ENCODE data around the gene ADRA1B.

Gene ADRA1B
- 0 reads per million in 2 donors for total RNA-seq

DNA sequence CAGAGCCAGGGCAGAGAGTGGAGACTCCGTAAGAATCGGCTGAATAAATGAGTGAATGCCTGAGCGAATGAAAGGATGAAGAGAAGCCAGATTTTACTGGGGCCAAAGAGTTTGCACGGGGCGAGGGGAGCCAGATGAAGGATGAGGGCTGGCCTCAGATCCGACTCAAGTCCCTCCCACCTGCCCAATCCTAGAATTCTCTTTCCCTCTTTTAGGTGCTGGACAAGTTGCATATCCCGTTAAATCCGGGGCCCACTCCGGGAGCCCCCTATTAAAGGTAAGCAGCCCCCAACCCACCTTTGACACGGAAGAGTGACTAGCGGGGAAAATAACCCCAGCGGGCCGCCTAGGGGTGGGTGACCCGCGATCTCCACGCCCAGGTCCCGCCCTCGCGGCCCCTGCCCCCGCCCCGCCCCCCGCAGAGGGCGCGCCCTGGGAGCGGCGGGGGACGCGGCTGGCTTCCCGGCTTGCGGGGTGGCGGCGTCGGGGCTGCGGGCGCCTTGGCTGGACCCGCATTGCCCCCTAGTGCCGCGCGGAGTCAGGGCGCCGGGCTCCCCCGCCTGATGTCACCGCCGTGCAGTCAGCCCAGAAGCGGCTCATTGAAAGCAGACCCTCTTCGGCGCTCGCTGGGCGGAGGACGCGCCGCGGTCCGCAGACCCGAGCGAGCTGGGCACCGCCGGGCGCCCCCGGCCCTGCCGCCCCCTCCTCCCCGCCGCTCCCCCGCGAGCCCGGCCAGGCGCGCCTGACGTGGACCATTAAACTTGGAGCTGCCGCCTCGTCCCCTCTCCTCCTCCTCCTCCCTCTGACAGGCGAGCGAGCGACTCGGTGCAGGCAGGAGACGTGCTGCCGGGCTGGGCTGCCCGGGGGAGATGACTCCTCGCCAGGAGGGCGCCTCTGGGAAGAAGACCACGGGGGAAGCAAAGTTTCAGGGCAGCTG lies at the start of gene ADRA1B:
Gene ADRA1B (plus strand): TSS at position 579 of the 937 bp plus-strand sequence. CDS start 424 bp downstream, outside the sequence.
- peak in 4 of 5 experiments; percentile 11 to 37 (median 18) for DNase-seq

- no peak for DNase-seq
Measured at GRCh38 chr5:159873680-159874079, 42.6 kb upstream of the ADRA1B start.

DNA sequence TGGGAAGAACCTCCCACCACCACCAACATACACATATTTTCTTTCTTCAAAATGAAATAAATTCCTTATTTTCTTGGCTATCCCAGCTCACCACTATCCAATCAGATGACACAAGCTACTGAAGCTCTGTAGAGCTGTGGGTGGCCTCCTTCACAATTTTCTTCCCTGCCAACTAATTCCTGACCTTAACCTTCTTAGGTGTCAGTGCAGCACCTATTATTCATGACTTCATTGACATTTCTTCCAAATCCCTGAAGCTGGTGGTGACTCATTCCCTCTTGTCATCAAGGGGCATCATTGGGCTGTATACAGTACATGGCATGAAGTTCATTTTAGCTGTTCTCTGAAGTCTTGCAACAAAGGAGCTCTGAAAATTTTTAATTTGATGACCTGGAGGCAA lies 42.0 kb upstream of the ADRA1B start:
- DNase-seq = no peak

- DNase-seq = no peak
Measured at GRCh38 chr5:159877016-159877415, 39.3 kb upstream of the ADRA1B start.

DNA sequence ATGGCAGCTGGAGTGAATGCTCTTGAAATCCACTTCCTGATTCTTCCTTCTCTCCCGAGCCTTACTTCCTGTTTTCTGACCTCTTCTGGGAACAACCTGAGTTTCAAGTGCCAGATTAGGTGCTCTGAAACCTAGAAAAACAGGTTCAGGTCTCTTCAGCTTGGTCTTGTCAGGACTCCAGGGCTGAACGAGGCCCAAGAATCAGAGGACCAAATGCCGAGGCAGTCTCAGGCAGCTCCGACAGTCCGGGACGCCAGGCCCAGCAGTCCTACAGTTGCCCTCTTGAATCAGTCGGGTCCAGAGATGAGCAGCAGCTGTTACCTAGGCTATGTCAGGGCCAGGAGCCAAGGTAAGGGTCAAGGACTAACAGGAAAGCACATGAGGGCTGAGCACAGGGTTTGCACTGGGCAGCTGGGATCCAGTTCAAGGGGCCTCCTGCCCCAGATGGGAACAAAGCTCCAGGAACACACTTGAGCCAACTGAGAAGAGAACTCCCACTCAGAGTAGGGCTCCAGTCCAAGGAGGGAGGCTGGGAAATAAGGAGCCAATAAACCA lies 38.3 kb upstream of the ADRA1B start:
- DNase-seq = no peak

DNA sequence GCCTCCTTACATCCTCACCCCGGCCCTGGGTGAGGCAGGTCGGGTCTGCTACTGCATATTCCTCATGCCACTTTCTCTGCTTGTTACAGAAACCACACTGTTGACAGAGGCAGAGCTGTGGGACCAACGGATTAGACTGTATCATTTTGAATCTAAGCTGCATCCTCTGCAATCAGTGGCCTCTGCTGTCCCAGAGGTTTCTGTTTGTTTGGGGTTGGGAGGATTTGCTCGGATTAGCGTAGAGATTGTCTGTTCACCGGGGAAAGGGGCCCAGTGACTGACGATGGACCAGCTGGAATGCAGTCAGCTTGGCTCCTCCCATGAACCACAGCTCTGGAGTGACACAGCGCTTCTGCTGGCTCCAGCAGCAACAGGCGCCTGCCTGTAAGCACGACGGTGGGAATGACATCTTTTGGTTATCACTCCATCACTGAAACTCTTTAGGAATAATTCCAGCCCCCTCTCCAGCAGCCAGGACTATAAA lies 37.3 kb upstream of the ADRA1B start:
- no peak for DNase-seq

DNA sequence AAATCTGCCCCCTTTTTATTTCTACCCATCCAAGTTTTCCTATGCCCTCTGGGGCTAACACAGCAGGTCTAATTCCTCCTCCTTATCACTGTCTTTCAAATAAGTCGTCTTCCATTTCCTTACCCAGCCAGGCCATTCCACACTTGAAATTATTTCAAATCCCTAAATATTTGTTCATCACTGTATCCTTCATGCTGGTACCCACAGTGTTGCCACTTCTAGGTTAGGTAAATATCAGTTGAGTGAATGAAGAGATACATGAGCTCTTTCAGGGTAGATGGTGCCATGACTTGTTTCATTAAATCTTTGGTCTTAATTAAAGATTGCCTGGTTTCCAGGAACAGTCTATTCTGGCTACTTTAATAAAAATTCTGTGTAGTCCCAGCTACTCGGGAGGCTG lies 35.6 kb upstream of the ADRA1B start:
- no peak for DNase-seq

- no peak for DNase-seq
Measured at GRCh38 chr5:159881967-159882366, 34.3 kb upstream of the ADRA1B start.

DNA sequence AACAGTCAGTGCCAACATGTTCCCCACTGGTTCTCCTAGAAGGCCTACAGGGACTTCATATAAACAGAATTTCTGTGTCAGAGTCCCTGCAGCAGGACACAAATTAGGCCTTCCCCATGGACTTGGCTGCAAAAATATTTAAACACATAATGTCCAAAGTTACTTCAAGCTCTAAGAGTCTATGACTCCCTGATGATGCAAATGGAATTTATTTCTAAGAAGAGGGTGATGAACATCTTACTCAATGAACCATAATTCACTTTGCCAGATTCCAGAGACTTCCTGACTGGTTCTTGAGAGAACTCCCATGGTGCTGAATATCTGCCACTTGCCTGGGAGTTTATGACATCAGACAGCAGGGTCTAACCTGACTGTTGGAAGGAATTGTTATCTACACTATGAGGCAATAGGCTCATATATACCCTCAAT lies 32.7 kb upstream of the ADRA1B start:
- DNase-seq = no peak

DNA sequence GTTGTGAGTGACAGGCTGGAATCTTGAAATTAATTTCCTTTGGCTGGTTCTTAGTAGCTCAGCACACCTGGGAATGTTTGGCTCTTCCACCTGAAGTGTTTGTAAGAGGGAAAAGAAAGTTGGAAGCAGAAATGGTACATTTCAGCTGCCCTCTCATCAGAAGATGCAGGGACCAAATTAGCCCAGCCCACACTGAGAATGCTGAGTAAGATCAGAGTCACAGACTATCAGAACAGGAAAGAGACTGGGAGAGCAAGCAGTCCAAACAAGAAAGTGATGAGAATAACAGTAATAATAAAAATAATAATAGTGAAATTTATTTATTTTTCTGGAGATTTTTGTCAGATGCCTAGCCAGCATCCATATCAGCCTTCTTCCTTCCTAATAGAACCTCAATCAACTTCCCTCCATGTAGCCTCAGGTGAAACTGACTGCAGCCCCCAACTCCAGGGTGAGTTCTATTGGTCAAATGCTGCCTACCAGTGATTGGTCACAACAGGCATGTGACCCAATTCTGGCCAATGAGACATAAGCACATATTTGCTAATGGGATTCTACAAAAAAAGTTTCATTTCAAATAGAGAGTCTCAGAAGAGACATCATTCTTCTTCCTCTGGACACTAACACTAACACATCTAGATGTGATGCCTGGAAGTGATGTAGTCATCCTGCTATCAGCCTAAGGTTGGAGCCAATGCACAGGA lies 31.2 kb upstream of the ADRA1B start:
- DNase-seq = no peak

DNA sequence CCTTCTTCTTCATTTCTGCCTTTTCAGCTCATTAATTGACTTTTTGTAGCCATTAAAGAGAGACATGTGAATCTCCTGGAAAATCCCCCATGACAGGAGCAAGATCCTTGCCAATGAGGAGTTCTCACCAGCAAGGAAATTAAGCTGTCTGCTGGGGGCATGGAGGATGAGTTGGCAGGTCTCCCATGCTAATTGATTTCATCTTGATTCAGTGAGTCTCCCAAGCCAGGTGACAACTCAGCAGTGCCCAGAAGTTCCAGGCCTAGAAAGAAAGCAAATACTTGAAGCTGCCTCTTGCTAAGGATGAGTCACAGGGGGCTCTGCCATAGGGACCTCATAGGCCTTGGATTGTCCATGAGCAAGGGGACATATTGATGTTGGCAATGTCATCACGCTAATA lies 30.0 kb upstream of the ADRA1B start:
- no peak for DNase-seq

- no peak for DNase-seq
Measured at GRCh38 chr5:159887050-159887449, 29.2 kb upstream of the ADRA1B start.

DNA sequence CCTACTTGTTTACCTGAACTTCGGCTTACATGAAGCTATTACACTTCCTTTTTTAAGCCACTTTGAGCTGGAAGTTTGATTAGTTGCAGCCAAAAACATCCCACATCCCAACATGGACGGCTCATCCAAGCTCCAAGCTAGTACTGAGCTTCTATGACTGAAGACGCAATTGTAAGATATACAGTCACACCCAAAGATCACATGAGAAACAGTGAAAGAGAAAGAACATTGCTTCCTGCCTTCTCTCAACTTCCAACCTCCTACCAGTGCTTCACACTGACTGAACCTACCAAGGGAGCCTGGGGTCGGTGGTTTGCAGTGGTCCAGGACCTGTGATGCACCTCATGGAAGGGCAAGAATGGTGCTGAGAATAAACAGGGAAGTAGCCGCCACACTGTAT lies 27.4 kb upstream of the ADRA1B start:
- DNase-seq = no peak

DNA sequence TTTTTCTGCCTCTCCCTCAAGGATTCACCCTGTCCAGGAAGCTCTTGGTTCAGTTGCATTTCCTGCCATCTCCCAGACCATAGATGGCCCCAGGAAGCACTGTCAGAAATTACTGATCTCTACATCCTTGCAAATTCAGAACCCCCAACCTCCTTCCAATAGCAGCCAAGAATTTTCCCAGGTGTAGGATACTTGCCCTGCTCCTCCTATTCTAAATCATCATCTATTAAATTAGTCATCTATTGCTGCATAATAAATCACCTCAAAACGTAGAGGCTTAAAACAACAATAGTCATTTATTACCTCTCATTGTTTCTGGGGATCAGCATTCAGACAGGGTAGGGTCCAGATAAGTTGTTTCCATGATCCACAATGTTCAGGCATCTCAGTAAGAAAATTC lies 26.1 kb upstream of the ADRA1B start:
- DNase-seq = no peak

GRCh38 chr5:159891371-159891770 lies 24.9 kb upstream of the ADRA1B start:
- DNase-seq = no peak

GRCh38 chr5:159893040-159893695 lies 23.1 kb upstream of the ADRA1B start:
- DNase-seq = no peak

DNA sequence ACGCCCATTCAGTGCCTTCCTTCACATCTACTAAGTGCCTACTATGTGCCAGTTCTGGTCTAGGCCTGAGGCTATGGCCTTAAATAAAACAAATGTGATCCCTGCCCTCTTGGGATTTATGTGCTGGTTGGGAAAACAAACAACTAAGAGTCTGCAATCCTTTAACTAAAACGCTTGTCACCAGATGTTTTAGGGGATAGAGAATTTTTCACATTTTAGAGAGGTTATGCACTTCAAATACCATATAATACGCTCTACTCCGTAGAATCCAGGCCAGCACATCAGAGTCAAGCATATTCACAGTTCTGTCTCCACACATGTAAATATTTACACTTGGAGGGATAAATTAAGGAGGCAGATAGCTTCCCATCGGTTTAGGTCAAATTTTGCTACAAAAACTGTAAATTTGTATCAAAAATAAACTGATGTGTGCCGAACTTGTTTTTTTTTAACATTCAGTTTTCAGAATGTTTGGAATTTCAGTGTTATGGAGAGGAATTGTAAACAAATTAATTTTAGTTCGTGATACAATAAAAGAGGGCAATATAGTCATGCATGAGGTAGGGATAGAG lies 22.0 kb upstream of the ADRA1B start:
- DNase-seq = no peak

- no peak for DNase-seq
Measured at GRCh38 chr5:159897786-159898393, 18.4 kb upstream of the ADRA1B start.

GRCh38 chr5:159899067-159900049 lies 16.9 kb upstream of the ADRA1B start:
- no peak for DNase-seq

DNA sequence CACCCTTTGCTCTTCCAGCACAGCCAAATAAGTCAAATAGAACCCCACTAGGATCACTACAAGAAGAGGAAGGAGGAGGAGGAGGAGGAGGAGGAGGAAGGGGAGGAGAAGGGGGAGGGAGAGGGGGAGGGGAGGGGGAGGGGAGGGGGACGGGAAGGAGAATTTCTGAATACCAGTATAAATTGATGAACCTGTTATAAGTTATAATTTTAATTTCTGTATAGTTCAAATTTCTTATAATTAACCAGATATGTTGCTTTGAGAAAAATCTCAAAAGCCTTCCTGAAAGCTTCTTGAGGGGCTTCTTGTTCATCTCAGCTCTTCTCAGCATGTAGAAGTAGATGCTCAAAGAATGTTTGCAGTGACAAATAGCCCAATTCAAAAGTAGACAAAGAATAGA lies 15.0 kb upstream of the ADRA1B start:
- DNase-seq = no peak

DNA sequence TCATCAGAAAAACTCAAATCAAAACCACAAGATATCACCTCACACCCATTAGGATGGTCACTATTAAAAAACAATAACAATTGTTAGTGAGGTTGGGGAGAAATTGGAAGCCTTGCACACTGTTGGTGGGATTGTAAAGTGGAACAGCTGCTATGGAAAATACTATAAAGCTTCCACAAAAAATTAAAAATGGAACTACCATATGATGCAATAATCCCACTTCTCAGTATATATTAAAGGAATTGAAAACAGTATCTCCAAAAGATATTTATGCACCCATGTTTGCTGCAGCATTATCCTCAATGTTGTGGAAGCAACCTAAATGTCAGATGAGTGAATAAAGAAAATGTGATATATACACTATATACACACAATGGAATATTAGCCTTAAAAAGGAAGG lies 14.5 kb upstream of the ADRA1B start:
- DNase-seq = no peak

Measured in T-helper 2 cell (primary cell).